A549 treated with AZD9567 at 1 μM for 4 hours (cell line): Measurements from ENCODE around the gene IFNA17. TPM values are rescaled to one million over a fixed set of nuclear protein-coding genes. Genes with fewer than 3 reads are reported as not detected.

ENCODE experiments used
- total RNA-seq: library from RNA; stranded (reverse); fragments of 200-300 nt; extraction: Qiagen RNA extraction; gene quantifications from 5 replicates; pipeline ENCODE4 v1.2.3, GENCODE V29; 2022; ENCODE audit not compliant: insufficient read depth

Gene IFNA17
- total RNA-seq: not detected in 5 replicates

DNA sequence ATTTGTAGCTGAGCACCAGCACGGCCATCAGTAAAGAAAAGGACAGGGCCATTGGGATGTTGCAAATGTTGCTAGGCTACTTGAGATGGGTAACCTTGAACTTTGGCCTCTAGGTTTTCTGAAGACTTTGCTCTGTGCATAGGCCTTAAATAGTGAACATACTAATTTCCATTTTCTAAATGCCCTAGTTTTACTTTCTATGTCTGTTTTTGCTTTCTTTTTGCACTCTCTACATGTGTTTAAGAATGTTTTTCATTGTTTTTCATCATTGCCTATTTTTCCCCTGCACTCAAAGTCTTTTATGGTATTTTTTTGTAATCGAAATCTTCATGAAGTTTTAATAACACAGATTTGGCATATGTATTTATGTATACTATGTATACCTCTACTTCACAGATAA, at the start of gene IFNA17:
Gene IFNA17, minus strand, starts transcription at position 101 of the 400 bp plus-strand sequence. Its CDS starts 49 bp downstream, at position 52.

DNA sequence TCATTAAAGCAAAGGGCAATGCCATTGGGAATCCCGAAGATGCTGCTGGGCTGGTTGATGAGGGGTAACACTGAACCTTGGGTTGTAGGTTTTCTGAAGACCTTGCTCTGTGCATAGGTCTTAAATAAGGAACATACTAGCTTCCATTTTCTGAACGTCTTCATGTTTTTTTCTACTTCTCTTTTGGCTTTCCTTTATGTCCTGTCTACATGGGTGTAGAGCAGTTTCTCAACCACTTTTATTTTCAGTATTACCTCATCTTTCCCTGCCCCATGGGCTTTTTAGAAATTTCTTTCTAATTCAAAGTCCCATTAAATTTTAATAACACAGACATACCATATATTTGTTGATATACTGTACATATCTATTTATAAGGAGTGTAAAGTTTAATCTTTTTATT, 11.9 kb upstream of the IFNA17 start, which contains the start of gene IFNA14:
Gene IFNA14, minus strand, starts transcription at position 95 of the 400 bp plus-strand sequence. Its CDS starts 70 bp downstream, at position 25.

DNA sequence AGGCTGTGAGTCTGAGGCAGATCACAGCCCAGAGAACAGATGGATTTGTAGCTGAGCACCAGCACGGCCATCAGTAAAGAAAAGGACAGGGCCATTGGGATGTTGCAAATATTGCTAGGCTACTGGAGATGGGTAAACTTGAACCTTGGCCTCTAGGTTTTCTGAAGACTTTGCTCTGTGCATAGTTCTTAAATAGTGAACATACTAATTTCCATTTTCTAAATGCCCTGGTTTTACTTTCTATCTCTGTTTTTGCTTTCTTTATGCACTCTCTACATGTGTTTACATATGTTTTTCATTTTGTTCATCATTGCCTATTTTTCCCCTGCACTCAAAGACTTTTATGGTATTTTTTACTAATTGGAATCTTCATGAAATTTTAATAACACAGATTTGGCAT, 10.8 kb downstream of the IFNA17 start, which contains the start of gene IFNA16:
Gene IFNA16, minus strand, starts transcription at position 101 of the 400 bp plus-strand sequence. Its CDS starts 6 bp downstream, at position 95.

DNA sequence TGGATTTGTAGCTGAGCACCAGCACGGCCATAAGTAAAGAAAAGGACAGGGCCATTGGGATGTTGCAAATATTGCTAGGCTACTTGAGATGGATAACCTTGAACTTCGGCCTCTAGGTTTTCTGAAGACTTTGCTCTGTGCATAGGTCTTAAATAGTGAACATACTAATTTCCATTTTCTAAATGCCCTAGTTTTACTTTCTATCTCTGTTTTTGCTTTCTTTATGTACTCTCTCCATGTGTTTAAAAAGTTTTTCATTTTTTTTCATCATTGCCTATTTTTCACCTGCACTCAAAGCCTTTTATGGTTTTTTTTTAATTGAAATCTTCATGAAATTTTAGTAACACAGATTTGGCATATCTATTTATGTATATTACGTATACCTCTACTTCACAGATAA, 21.0 kb downstream of the IFNA17 start, which contains the start of gene IFNA10:
Gene IFNA10, minus strand, starts transcription at position 101 of the 400 bp plus-strand sequence. Its CDS starts 46 bp downstream, at position 55.

GRCh38 chr9:21202105-21202504, 25.9 kb downstream of the IFNA17 start, which contains the start of gene IFNA7:
Gene IFNA7, minus strand, starts transcription at chr9:21202205. Its CDS starts 40 bp downstream, at chr9:21202165.

GRCh38 chr9:21187487-21187886, 40.5 kb downstream of the IFNA17 start, which contains the start of gene IFNA4:
Gene IFNA4, minus strand, starts transcription at chr9:21187587. Its CDS starts 56 bp downstream, at chr9:21187531.

Other genes starting within 250 kb of the IFNA17 start
- 0.60 to 0.99 TPM (median 0.96 TPM) in 5 replicates for gene HACD4, start 196.6 kb downstream of the IFNA17 start, total RNA-seq
- gene IFNB1, start 150.3 kb downstream of the IFNA17 start, total RNA-seq: not detected in 5 replicates
- not detected in 5 replicates for gene IFNW1, start 86.4 kb downstream of the IFNA17 start, total RNA-seq
- not detected in 5 replicates for gene IFNA21, start 61.6 kb downstream of the IFNA17 start, total RNA-seq
- gene IFNA4, start 40.6 kb downstream of the IFNA17 start, total RNA-seq: not detected in 5 replicates
- not detected in 5 replicates for gene IFNA7, start 26.0 kb downstream of the IFNA17 start, total RNA-seq
- gene IFNA10, start 21.1 kb downstream of the IFNA17 start, total RNA-seq: not detected in 5 replicates
- gene IFNA16, start 10.9 kb downstream of the IFNA17 start, total RNA-seq: not detected in 5 replicates
- not detected in 5 replicates for gene IFNA14, start 11.8 kb upstream of the IFNA17 start, total RNA-seq
- gene IFNA5, start 77.1 kb upstream of the IFNA17 start, total RNA-seq: not detected in 5 replicates
- 13.9 to 17.9 TPM (median 17.6 TPM) in 5 replicates for gene KLHL9, start 107.2 kb upstream of the IFNA17 start, total RNA-seq
- not detected in 5 replicates for gene IFNA6, start 122.7 kb upstream of the IFNA17 start, total RNA-seq
- not detected in 5 replicates for gene IFNA13, start 139.8 kb upstream of the IFNA17 start, total RNA-seq
- not detected in 5 replicates for gene IFNA2, start 157.2 kb upstream of the IFNA17 start, total RNA-seq
- not detected in 5 replicates for gene IFNA8, start 180.9 kb upstream of the IFNA17 start, total RNA-seq
- gene IFNA1, start 212.2 kb upstream of the IFNA17 start, total RNA-seq: not detected in 5 replicates